ENCODE measurements around the gene ANKS1B.

Gene ANKS1B

GRCh38 chr12:99130808-99131553 lies 853.8 kb downstream of the ANKS1B start:
- Mint-ChIP-seq H3K4me3 (no peak overlapping the region), H3K27ac (no peak overlapping the region), H3K27me3 (no peaks in the 10 kb centered on the region), H3K4me1 (no peaks in the 10 kb centered on the region), H3K36me3 (no peaks in the 10 kb centered on the region), H3K9me3 (peaks cover 4% of the 10 kb centered on the region)

- Mint-ChIP-seq H3K9me3 (no peaks in the 10 kb centered on the region), H3K4me1 (no peaks in the 10 kb centered on the region), H3K27ac (no peak overlapping the region), H3K4me3 (no peak overlapping the region), H3K36me3 (no peaks in the 10 kb centered on the region), H3K27me3 (no peaks in the 10 kb centered on the region)
Measured at GRCh38 chr12:99128246-99128802, 856.4 kb downstream of the ANKS1B start.

- Mint-ChIP-seq H3K27me3 (no peaks in the 10 kb centered on the region), H3K36me3 (no peaks in the 10 kb centered on the region), H3K4me1 (no peaks in the 10 kb centered on the region), H3K4me3 (no peak overlapping the region), H3K27ac (no peak overlapping the region), H3K9me3 (no peaks in the 10 kb centered on the region)
Measured at GRCh38 chr12:99122959-99123358, 861.8 kb downstream of the ANKS1B start.

- no peaks in the 10 kb centered on the region for H3K36me3 Mint-ChIP-seq
- H3K27ac Mint-ChIP-seq, result no peak overlapping the region
- H3K27me3 Mint-ChIP-seq, result no peaks in the 10 kb centered on the region
- H3K9me3 Mint-ChIP-seq, result no peaks in the 10 kb centered on the region
- no peak overlapping the region for H3K4me3 Mint-ChIP-seq
- H3K4me1 Mint-ChIP-seq, result no peaks in the 10 kb centered on the region
Measured at GRCh38 chr12:99122496-99122895, 862.2 kb downstream of the ANKS1B start.

- no peaks in the 10 kb centered on the region for H3K4me1 Mint-ChIP-seq
- H3K9me3 Mint-ChIP-seq, result no peaks in the 10 kb centered on the region
- H3K27me3 Mint-ChIP-seq, result no peaks in the 10 kb centered on the region
- H3K4me3 Mint-ChIP-seq, result no peak overlapping the region
- no peak overlapping the region for H3K27ac Mint-ChIP-seq
- no peaks in the 10 kb centered on the region for H3K36me3 Mint-ChIP-seq
Measured at GRCh38 chr12:99121546-99121945, 863.2 kb downstream of the ANKS1B start.

- Mint-ChIP-seq H3K36me3 (no peaks in the 10 kb centered on the region), H3K4me3 (no peak overlapping the region), H3K4me1 (no peaks in the 10 kb centered on the region), H3K27me3 (no peaks in the 10 kb centered on the region), H3K9me3 (no peaks in the 10 kb centered on the region), H3K27ac (no peak overlapping the region)
Measured at GRCh38 chr12:99119943-99120342, 864.8 kb downstream of the ANKS1B start.

- Mint-ChIP-seq H3K27ac (no peak overlapping the region), H3K27me3 (no peaks in the 10 kb centered on the region), H3K9me3 (no peaks in the 10 kb centered on the region), H3K4me1 (no peaks in the 10 kb centered on the region), H3K36me3 (no peaks in the 10 kb centered on the region), H3K4me3 (no peak overlapping the region)
Measured at GRCh38 chr12:99119449-99119848, 865.3 kb downstream of the ANKS1B start.

- Mint-ChIP-seq H3K27ac (no peak overlapping the region), H3K4me3 (no peak overlapping the region), H3K27me3 (no peaks in the 10 kb centered on the region), H3K36me3 (no peaks in the 10 kb centered on the region), H3K9me3 (no peaks in the 10 kb centered on the region), H3K4me1 (no peaks in the 10 kb centered on the region)
Measured at GRCh38 chr12:99111600-99111999, 873.1 kb downstream of the ANKS1B start.

- H3K4me1 Mint-ChIP-seq, result no peaks in the 10 kb centered on the region
- no peak overlapping the region for H3K27ac Mint-ChIP-seq
- H3K36me3 Mint-ChIP-seq, result no peaks in the 10 kb centered on the region
- H3K27me3 Mint-ChIP-seq, result no peaks in the 10 kb centered on the region
- no peak overlapping the region for H3K4me3 Mint-ChIP-seq
- H3K9me3 Mint-ChIP-seq, result no peaks in the 10 kb centered on the region
Measured at GRCh38 chr12:99110868-99111267, 873.9 kb downstream of the ANKS1B start.

GRCh38 chr12:99110212-99110611 lies 874.5 kb downstream of the ANKS1B start:
- no peaks in the 10 kb centered on the region for H3K4me1 Mint-ChIP-seq
- H3K27ac Mint-ChIP-seq, result no peak overlapping the region
- no peaks in the 10 kb centered on the region for H3K36me3 Mint-ChIP-seq
- H3K27me3 Mint-ChIP-seq, result no peaks in the 10 kb centered on the region
- H3K9me3 Mint-ChIP-seq, result no peaks in the 10 kb centered on the region
- no peak overlapping the region for H3K4me3 Mint-ChIP-seq

GRCh38 chr12:99108924-99109323 lies 875.8 kb downstream of the ANKS1B start:
- no peak overlapping the region for H3K27ac Mint-ChIP-seq
- no peaks in the 10 kb centered on the region for H3K9me3 Mint-ChIP-seq
- no peaks in the 10 kb centered on the region for H3K4me1 Mint-ChIP-seq
- H3K36me3 Mint-ChIP-seq, result no peaks in the 10 kb centered on the region
- H3K4me3 Mint-ChIP-seq, result no peak overlapping the region
- H3K27me3 Mint-ChIP-seq, result no peaks in the 10 kb centered on the region

- Mint-ChIP-seq H3K4me3 (no peak overlapping the region), H3K36me3 (no peaks in the 10 kb centered on the region), H3K9me3 (no peaks in the 10 kb centered on the region), H3K27me3 (peaks cover 2% of the 10 kb centered on the region), H3K4me1 (no peaks in the 10 kb centered on the region), H3K27ac (no peak overlapping the region)
Measured at GRCh38 chr12:99099786-99100185, 885.0 kb downstream of the ANKS1B start.

GRCh38 chr12:99097171-99097570 lies 887.6 kb downstream of the ANKS1B start:
- no peaks in the 10 kb centered on the region for H3K4me1 Mint-ChIP-seq
- no peaks in the 10 kb centered on the region for H3K36me3 Mint-ChIP-seq
- no peak overlapping the region for H3K4me3 Mint-ChIP-seq
- no peaks in the 10 kb centered on the region for H3K9me3 Mint-ChIP-seq
- peaks cover 3% of the 10 kb centered on the region for H3K27me3 Mint-ChIP-seq
- H3K27ac Mint-ChIP-seq, result no peak overlapping the region

GRCh38 chr12:99093166-99093565 lies 891.6 kb downstream of the ANKS1B start:
- Mint-ChIP-seq H3K36me3 (no peaks in the 10 kb centered on the region), H3K4me3 (no peak overlapping the region), H3K27me3 (peaks cover 5% of the 10 kb centered on the region), H3K4me1 (no peaks in the 10 kb centered on the region), H3K9me3 (peaks cover 5% of the 10 kb centered on the region), H3K27ac (no peak overlapping the region)

- H3K36me3 Mint-ChIP-seq, result no peaks in the 10 kb centered on the region
- H3K9me3 Mint-ChIP-seq, result peaks cover 5% of the 10 kb centered on the region
- no peak overlapping the region for H3K4me3 Mint-ChIP-seq
- no peaks in the 10 kb centered on the region for H3K4me1 Mint-ChIP-seq
- peaks cover 5% of the 10 kb centered on the region for H3K27me3 Mint-ChIP-seq
- no peak overlapping the region for H3K27ac Mint-ChIP-seq
Measured at GRCh38 chr12:99092100-99092851, 892.5 kb downstream of the ANKS1B start.

- H3K27me3 Mint-ChIP-seq, result peaks cover 4% of the 10 kb centered on the region
- no peak overlapping the region for H3K4me3 Mint-ChIP-seq
- H3K9me3 Mint-ChIP-seq, result peaks cover 5% of the 10 kb centered on the region
- no peaks in the 10 kb centered on the region for H3K4me1 Mint-ChIP-seq
- no peak overlapping the region for H3K27ac Mint-ChIP-seq
- H3K36me3 Mint-ChIP-seq, result no peaks in the 10 kb centered on the region
Measured at GRCh38 chr12:99087278-99087677, 897.5 kb downstream of the ANKS1B start.

All from activated naive CD4-positive, alpha-beta T cell treated with anti-CD3 and anti-CD28 coated beads, Interleukin-2, amount 50 U/mL, for 24 hours (primary cell).